Measurements from ENCODE around the gene ZNF777.

DNA sequence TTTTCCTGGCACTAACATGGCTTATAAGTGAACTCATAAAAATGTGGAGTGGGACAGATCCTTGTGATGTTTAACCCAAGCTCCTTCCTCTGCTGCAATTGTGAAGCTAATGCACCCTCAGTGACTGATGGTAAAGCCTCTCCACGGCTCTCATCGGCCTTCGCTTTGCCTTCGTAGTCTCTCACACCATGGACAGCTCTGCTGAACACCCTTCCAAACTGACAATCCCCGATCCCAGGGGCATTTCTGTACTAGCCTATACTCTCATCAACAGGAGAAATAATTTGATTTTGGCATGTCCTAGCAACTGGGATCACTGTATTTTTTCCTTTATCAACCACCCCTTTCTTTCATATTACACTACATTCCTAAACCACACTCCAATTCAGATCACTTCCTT lies 6.1 kb downstream of the ZNF777 start:
- TF ChIP-seq, protein P1, sequence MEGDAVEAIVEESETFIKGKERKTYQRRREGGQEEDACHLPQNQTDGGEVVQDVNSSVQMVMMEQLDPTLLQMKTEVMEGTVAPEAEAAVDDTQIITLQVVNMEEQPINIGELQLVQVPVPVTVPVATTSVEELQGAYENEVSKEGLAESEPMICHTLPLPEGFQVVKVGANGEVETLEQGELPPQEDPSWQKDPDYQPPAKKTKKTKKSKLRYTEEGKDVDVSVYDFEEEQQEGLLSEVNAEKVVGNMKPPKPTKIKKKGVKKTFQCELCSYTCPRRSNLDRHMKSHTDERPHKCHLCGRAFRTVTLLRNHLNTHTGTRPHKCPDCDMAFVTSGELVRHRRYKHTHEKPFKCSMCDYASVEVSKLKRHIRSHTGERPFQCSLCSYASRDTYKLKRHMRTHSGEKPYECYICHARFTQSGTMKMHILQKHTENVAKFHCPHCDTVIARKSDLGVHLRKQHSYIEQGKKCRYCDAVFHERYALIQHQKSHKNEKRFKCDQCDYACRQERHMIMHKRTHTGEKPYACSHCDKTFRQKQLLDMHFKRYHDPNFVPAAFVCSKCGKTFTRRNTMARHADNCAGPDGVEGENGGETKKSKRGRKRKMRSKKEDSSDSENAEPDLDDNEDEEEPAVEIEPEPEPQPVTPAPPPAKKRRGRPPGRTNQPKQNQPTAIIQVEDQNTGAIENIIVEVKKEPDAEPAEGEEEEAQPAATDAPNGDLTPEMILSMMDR (conservative IDR thresholded peaks at IDR 0.05), result no peak
- TF ChIP-seq ZFX (IDR thresholded peaks at IDR 0.05), result no peak

Data from C4-2B (cell line).